Measurements from ENCODE around the gene WDR37. TPM values are rescaled to one million over a fixed set of nuclear protein-coding genes. Genes with fewer than 3 reads are reported as not detected.

Gene WDR37
- total and polyA plus RNA-seq, 2 donors (not counting 1 experiment from before 2014, with no cell fraction given), result 17.3 to 33.2 TPM

DNA sequence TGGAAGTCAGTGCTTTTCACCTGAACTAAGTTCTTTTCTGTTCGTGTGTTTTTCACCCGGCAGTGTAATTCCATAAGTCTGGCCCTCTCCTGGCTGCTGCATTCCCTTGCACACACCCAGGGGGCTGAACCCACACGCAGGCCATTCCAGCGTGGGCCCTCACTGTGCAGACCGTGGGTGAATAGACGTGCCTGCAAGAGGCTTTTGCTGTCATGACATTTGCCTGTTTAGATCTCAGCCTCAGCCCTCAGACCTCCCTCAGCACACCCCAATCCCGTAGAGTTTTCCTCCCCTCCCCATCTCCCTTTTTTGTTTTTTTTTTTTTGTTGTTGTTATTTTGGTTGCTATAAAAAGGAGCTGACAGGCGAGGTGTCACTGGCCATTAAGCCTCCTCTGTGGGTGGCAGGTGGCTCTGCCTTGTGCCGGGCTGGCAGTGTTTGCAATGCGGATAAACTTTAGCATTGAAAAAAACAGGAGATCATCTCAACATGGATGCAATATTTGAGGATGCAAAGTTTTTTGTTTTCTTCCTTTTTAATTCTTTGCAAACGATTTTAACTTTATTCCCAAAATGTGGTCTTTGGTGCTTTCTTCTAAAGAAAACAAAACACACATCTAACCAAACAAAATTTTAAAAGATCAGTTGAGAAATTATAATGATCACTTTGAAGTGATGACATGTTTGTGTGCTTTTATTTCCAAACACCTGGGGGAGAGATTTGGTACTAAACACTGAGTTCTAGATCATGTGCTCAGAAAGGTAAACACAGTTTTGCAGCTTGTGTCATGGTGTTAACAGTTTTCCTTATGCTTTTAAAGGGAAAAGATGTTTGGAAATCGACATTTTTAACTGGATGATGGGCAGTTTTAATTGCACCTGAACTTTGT lies 58.8 kb downstream of the WDR37 start:
- Histone ChIP-seq H3K36me3 (replicated peaks in 1 of 2; ENCODE audit: control extremely low read depth in 1 of 2, control insufficient read depth in 1 of 2, extremely low read depth in 1 of 2, insufficient read depth in 2 of 2, low read length in 1 of 2) (peaks cover 2 to 88% of the 10 kb centered on the region in 2 experiments), H3K9me3 (ENCODE audit: control extremely low read depth in 1 of 3, control insufficient read depth in 2 of 3, insufficient read depth in 1 of 3, low read length in 2 of 3) (no peaks in the 10 kb centered on the region), H3K4me3 (ENCODE audit: control extremely low read depth in 1 of 5, extremely low read depth in 1 of 5, insufficient read depth in 1 of 5, low read depth in 2 of 5, low read length in 4 of 5) (no peak overlapping the region), H3K4me2 (replicated peaks; ENCODE audit: low read depth, low read length, poor library complexity, severe bottlenecking) (no peak overlapping the region), H4K20me1 (ENCODE audit: control insufficient read depth, insufficient read depth, low read length, poor library complexity, severe bottlenecking) (peaks cover 33% of the 10 kb centered on the region), H3K27me3 (replicated peaks in 1 of 4; ENCODE audit: control extremely low read depth in 1 of 4, control insufficient read depth in 3 of 4, insufficient read depth in 4 of 4, low read length in 3 of 4) (no peaks in the 10 kb centered on the region), H3K79me2 (ENCODE audit: control insufficient read depth, insufficient read depth, low read length) (peaks cover 25% of the 10 kb centered on the region), H2AFZ (ENCODE audit: insufficient read depth, low read depth, low read length, poor library complexity, severe bottlenecking) (no peak overlapping the region), H3K9ac (ENCODE audit: low read length) (no peak overlapping the region), H3K4me1 (ENCODE audit: control insufficient read depth in 2 of 2, insufficient read depth in 2 of 2, low read length in 2 of 2) (no peaks in the 10 kb centered on the region), H3K27ac (ENCODE audit: low read length in 2 of 2) (no peak overlapping the region)
- ATAC-seq (ENCODE audit: low read depth), result no peak
- Mint-ChIP-seq H3K4me1 (peaks cover 5% of the 10 kb centered on the region), H3K4me3 (no peak overlapping the region), H3K27me3 (no peaks in the 10 kb centered on the region), H3K27ac (no peak overlapping the region), H3K9me3 (ENCODE audit: insufficient read depth) (no peaks in the 10 kb centered on the region)
- CTCF ChIA-PET, result no interaction called here
- POLR2A ChIA-PET, result no interaction called here
- 95% methylated on average over 10 of the region's 12 CpGs for WGBS (ENCODE audit: insufficient coverage)
- no peak for DNase-seq
- TF ChIP-seq CTCF (IDR thresholded peaks at IDR 0.05) (no peak), EZH2 (IDR thresholded peaks at IDR 0.05; ENCODE audit: borderline replicate concordance, insufficient read depth, low read depth, low read length, poor library complexity, severe bottlenecking) (no peak)
- intact Hi-C loops (cut with micrococcal nuclease), result no loop called here

- Histone ChIP-seq H3K9ac (ENCODE audit: low read length) (no peak overlapping the region), H3K27me3 (replicated peaks in 1 of 4; ENCODE audit: control extremely low read depth in 1 of 4, control insufficient read depth in 3 of 4, insufficient read depth in 4 of 4, low read length in 3 of 4) (no peaks in the 10 kb centered on the region), H3K27ac (ENCODE audit: low read length in 2 of 2) (no peak overlapping the region), H3K36me3 (replicated peaks in 1 of 2; ENCODE audit: control extremely low read depth in 1 of 2, control insufficient read depth in 1 of 2, extremely low read depth in 1 of 2, insufficient read depth in 2 of 2, low read length in 1 of 2) (peaks cover 2 to 90% of the 10 kb centered on the region in 2 experiments), H3K79me2 (ENCODE audit: control insufficient read depth, insufficient read depth, low read length) (peaks cover 19% of the 10 kb centered on the region), H3K4me1 (ENCODE audit: control insufficient read depth in 2 of 2, insufficient read depth in 2 of 2, low read length in 2 of 2) (no peaks in the 10 kb centered on the region), H3K4me3 (ENCODE audit: control extremely low read depth in 1 of 5, extremely low read depth in 1 of 5, insufficient read depth in 1 of 5, low read depth in 2 of 5, low read length in 4 of 5) (no peak overlapping the region), H3K4me2 (replicated peaks; ENCODE audit: low read depth, low read length, poor library complexity, severe bottlenecking) (no peak overlapping the region), H3K9me3 (ENCODE audit: control extremely low read depth in 1 of 3, control insufficient read depth in 2 of 3, insufficient read depth in 1 of 3, low read length in 2 of 3) (no peaks in the 10 kb centered on the region), H2AFZ (ENCODE audit: insufficient read depth, low read depth, low read length, poor library complexity, severe bottlenecking) (no peak overlapping the region), H4K20me1 (ENCODE audit: control insufficient read depth, insufficient read depth, low read length, poor library complexity, severe bottlenecking) (peaks cover 27% of the 10 kb centered on the region)
- DNase-seq (no peak), ATAC-seq (ENCODE audit: low read depth) (no peak)
- CTCF ChIA-PET, result no interaction called here
- TF ChIP-seq EZH2 (IDR thresholded peaks at IDR 0.05; ENCODE audit: borderline replicate concordance, insufficient read depth, low read depth, low read length, poor library complexity, severe bottlenecking) (no peak), CTCF (IDR thresholded peaks at IDR 0.05) (no peak)
- Mint-ChIP-seq H3K27ac (no peak overlapping the region), H3K27me3 (no peaks in the 10 kb centered on the region), H3K4me3 (no peak overlapping the region), H3K9me3 (ENCODE audit: insufficient read depth) (no peaks in the 10 kb centered on the region), H3K4me1 (peaks cover 1% of the 10 kb centered on the region)
- intact Hi-C loops (cut with micrococcal nuclease), result no loop called here
- POLR2A ChIA-PET, result no interaction called here
- WGBS (ENCODE audit: insufficient coverage), result 79% methylated on average over 4 of the region's 6 CpGs
Measured at GRCh38 chr10:1115607-1115955, 59.4 kb downstream of the WDR37 start.

Data from B cell (primary cell).